Hindlimb muscle (tissue), 1 donor: ENCODE data around the gene CFAP221. TPM values are rescaled to one million over a fixed set of nuclear protein-coding genes. Genes with fewer than 3 reads are reported as not detected.
"Not testable (repeated sequence)": the region's sequence is repeated elsewhere in the genome, so short reads cannot be mapped to it uniquely, and the experiment has no call there.

ENCODE experiments used
- DNase-seq: peaks from one replicate; pipeline ENCODE4 v3.0.0-alpha.2; 2013
- polyA plus RNA-seq: library from polyadenylated mRNA; unstranded; fragments of 120-200 nt; gene quantifications from one replicate; pipeline ENCODE4 v1.2.1, GENCODE V29; 2013; ENCODE audit not compliant: insufficient read length

The CFAP221 gene
- polyA plus RNA-seq, 1 donor, result 0.15 TPM

GRCh38 chr2:119591523-119591922, 47.3 kb downstream of the CFAP221 start:
- DNase-seq, result no peak

- no peak for DNase-seq
Observed at GRCh38 chr2:119592436-119592835, 48.2 kb downstream of the CFAP221 start.

- DNase-seq, result no peak
Observed at GRCh38 chr2:119596638-119597037, 52.4 kb downstream of the CFAP221 start.

DNA sequence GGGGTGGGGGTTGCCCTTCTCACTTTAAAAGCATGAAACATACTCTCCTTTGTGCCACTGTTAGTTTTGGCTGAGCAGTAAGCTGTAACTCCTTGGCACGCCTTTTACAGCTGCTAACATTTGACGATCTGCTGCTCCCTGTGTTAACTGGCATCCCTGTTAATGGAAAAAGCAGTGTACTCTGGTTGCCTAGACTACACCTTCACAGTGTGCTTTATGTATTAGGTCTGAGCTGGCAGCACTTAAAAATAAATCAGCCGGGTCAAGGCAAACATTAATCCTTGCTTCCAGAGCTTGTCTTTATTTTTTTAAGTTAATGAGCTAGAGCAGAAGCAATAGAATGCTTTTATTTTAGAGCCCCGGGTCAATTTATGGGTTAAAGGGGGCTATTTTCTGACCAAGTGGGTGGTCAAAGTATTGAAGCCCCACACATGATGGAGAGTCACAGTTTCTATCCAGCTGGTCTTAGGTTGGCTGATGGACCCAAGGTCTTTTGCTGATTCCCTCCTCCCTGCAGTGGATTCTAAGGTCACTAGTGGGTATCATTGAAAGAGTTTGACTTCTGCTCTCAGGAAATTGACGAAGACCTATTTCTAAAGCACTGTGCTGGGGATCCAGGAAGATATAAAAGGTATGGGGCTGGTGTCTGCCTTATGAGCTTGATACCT, 54.5 kb downstream of the CFAP221 start:
- DNase-seq, result peak; percentile 67

GRCh38 chr2:119599384-119599783, 55.1 kb downstream of the CFAP221 start:
- DNase-seq, result no peak

DNA sequence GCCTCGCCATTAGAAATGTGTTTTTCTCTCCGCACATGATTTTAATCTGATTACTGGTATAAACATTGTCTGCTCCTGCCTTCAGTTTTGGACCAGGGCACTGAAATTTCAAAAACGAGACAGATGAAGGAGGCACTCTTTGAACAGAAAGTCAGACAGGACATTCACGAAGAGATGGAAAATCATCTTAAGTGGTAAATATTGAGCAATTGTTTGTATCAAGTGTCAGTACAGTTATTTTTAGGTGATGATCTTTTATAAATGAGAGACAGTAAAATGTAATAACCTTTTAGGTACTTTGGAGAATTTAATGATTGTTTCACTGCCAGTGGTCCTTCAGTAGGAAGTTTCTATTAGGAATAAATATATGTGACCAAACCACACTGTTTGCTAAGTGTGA, 60.8 kb downstream of the CFAP221 start:
- no peak for DNase-seq

- DNase-seq, result no peak
Observed at GRCh38 chr2:119606674-119607073, 62.4 kb downstream of the CFAP221 start.

DNA sequence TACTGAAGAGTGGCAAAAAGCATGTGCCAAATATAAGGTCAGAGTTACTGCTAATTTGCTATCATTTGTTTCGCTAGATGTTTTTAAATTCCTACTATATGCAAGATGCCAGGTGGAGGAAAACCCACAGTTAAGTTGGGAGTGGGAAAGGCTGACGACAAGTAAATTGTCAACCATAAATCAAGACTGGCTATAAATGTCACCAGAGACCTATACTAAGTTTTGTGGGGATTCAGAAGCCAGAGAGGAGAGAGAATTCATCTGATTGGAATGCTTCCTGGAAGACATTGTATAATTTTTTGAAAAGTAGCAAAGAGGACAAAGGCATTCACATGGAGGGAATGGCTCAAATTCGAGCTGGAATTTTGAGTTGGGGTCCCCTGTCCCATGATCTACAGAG, 64.3 kb downstream of the CFAP221 start:
- DNase-seq, result no peak

- DNase-seq, result no peak
Observed at GRCh38 chr2:119609337-119609736, 65.1 kb downstream of the CFAP221 start.

DNA sequence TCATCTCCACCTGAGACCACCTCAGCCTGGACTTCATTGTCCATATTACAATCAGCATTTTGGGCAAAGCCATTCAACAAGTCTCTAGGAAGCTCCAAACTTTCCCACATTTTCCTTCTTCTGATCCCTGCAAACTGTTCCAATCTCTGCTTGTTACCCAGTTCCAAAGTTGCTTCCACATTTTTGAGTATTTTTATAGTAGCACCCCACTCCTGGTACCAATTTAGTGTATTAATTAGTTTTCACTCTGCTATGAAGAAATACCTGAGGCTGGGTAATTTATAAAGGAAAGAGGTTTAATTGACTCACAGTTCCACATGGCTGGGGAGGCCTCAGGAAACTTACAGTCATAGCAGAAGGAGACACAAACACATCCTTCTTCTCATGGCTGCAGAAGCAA, 69.9 kb downstream of the CFAP221 start:
- not testable (repeated sequence) for DNase-seq

GRCh38 chr2:119616421-119616820, 72.2 kb downstream of the CFAP221 start:
- DNase-seq, result no peak

- no peak for DNase-seq
Observed at GRCh38 chr2:119617455-119617854, 73.2 kb downstream of the CFAP221 start.

DNA sequence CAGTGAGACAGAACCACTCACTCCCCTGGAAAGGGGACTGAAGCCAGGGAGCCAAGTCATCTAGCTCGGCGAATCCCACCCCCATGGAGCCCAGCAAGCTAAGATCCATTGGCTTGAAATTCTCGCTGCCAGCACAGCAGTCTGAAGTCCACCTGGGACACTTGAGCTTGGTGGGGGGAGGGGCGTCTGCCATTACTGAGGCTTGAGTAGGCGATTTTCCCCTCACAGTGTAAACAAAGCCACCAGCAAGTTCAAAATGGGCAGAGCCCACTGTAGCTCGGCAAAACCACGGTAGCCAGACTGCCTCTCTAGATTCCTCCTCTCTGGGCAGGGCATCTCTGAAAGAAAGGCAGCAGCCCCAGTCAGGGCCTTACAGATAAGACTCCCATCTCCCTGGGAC, 74.5 kb downstream of the CFAP221 start:
- DNase-seq, result not testable (repeated sequence)

GRCh38 chr2:119625226-119625625, 81.0 kb downstream of the CFAP221 start:
- no peak for DNase-seq

DNA sequence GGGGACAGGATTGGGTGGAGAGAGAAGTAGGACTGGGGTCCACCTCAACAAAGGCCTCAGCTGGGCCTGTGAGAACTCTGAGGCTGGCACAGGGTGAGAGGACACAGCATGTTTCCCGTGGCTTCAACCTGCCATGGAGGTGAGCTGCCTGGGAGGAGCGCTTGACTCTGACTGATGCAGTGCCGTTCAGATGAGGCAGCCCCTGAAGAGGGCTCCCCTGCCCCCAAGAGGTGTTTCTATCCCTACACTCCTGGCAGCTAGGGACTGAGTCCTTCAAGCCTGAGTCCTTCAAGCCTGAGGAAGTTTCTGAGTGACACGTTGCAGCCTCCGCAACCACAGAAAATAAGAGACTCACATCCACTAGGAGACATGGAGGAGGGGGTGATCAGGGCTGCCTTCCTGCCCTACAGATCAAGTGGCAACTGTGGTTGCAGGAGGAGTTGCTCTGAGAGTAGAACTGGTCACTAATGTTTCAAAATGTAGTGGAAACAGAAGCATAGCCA, 85.1 kb downstream of the CFAP221 start:
- no peak for DNase-seq

DNA sequence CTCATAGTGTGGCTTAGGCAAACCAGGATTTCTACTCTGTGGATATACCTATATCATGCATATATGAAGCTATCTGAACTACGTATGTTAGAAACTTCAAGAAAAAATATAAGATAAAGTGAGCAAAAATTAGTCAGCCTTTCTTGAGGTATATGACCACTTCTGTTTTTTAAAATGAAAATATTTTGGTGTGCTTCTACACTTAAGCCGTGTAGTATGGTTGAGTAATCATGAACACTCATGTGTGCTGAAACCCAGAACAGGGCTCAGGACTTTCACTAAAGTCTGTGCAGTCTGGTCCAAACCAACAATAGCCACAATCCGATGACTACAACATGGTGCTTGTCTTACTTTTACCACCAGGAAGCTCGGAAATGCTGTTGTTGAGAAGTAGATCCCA, 85.9 kb downstream of the CFAP221 start:
- DNase-seq, result no peak

- DNase-seq, result no peak
Observed at GRCh38 chr2:119637371-119637770, 93.1 kb downstream of the CFAP221 start.

- DNase-seq, result no peak
Observed at GRCh38 chr2:119638246-119638645, 94.0 kb downstream of the CFAP221 start.

DNA sequence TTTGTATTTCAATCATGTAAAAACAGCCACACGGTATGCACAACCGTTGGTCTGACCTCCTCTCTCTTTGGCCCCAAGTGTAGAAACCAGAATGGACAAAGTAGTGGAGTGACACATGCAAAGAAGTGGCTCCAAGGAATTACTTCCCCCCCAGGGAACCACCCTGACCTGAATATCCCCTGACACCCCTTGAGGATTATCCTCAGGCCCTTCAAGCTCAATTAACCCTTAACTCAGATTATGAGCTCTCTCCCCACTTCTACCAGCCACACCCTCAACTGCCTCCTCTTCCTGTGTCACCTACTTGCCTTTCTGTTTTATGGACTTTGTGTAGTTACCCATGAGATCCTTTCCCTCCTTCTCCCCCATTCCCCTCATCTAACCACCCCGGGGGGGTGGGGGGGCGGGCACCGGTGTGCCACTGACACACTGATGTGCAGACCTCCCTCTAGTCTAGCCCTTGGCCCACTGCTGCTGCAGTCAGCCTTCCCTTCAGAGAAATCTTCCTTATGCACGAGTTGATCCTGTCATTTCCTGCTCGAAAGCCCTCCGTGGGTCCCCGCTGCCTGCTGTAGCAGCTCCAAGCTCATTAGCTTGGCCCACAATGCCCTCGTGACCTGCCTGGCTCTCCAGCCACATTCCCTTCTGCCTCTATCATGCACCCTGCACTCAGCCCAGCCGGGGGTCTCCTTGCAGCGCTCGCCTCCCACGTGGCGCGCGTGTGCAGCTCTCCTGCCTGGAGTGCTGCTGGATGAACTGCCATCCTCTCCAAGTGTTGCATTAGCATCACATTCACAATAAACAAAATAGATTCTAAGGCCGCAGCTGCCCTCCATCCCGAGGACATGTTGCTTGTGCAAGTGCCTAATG, 94.7 kb downstream of the CFAP221 start:
- DNase-seq, result no peak

GRCh38 chr2:119641562-119642258, 97.5 kb downstream of the CFAP221 start:
- DNase-seq, result peak; percentile 79

GRCh38 chr2:119644186-119644585, 99.9 kb downstream of the CFAP221 start:
- DNase-seq, result no peak

DNA sequence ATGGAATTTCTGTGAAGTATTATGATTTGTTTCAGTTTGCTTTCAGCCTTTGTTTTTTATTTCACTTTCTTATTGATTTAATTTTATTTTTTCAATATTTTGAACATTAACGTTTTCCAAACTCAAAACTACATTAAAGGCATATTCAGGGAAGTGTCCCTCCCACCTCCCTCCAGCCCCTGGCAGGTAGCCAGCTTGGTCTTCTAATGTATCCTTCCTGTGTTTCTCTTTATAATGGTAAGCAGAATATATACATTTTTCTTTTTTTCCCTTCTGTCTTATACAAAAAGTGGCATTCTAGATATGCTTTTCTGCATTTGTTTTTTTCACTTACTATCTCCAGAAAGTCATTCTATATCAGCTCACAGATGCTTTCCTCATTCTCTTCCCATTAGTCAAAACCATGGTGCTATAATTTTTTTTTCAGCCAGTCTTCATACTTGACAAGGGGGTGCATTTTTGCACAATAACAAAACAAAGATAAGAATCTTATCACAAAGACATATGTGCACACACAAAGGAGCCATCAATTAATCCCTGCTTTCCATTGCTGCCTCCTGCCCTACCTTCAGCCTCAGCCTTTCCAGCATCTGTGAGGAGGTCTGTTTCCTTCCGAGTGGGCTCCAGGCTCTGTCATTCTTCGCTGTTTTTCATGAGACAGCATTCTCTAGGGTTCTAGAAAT, 101.1 kb downstream of the CFAP221 start:
- DNase-seq, result no peak

- DNase-seq, result no peak
Observed at GRCh38 chr2:119646149-119646548, 101.9 kb downstream of the CFAP221 start.
